HL-60 (cell line): ENCODE results near the gene SERPINB5.

Source experiments
- DNase-seq, 2 experiments: peaks; one replicate each; pipeline ENCODE4 v3.0.0-alpha.2; 2010 to 2020; ENCODE audit warnings: low read depth in 1 of 2, low spot score in 1 of 2
- H3K27ac ChIP-seq: fragments of 250-450 bp; sonication (Bioruptor Pico); replicated peaks from 2 replicates; pipeline ENCODE4 v1.5.1; 2020; ENCODE audit warnings: mild to moderate bottlenecking, moderate library complexity
- H3K27me3 ChIP-seq: fragments of 250-450 bp; sonication (Bioruptor Pico); 2 replicates; pipeline ENCODE4 v1.5.1; 2021; ENCODE audit warnings: mild to moderate bottlenecking, moderate library complexity; ENCODE audit not compliant: insufficient read depth, poor library complexity, severe bottlenecking
- H3K4me3 ChIP-seq: replicated peaks from 2 replicates; pipeline ENCODE4 v1.5.1; 2011; ENCODE audit warnings: mild to moderate bottlenecking, control low read depth, low read length; ENCODE audit not compliant: insufficient read depth
- CTCF ChIP-seq: IDR thresholded peaks from one replicate; pipeline ENCODE4 v1.5.1; 2011; ENCODE audit warnings: low read length, control low read depth, inconsistent platforms; ENCODE audit not compliant: insufficient read depth
- GABPA ChIP-seq: IDR thresholded peaks from 2 replicates; pipeline ENCODE4 v1.6.1; 2012; ENCODE audit warnings: low read depth
- POLR2AphosphoS5 ChIP-seq: IDR thresholded peaks from 2 replicates; pipeline ENCODE4 v1.6.1; 2012; ENCODE audit warnings: low read depth
- REST ChIP-seq: IDR thresholded peaks from 2 replicates; pipeline ENCODE4 v1.6.1; 2012; ENCODE audit warnings: low read depth; ENCODE audit not compliant: insufficient replicate concordance
- SPI1 ChIP-seq: IDR thresholded peaks from 2 replicates; pipeline ENCODE4 v1.6.1; 2012; ENCODE audit warnings: low read depth, mild to moderate bottlenecking, borderline replicate concordance

SERPINB5 gene

GRCh38 chr18:63444580-63444979 lies 32.2 kb upstream of the SERPINB5 start:
- H3K27me3 ChIP-seq: no peaks in the 10 kb centered on the region
- peak overlapping the region; percentile 74 for H3K27ac ChIP-seq
- peak; percentile 95 for DNase-seq
- TF ChIP-seq REST (no peak), SPI1 (peak; percentile 50; the same call in 1 of the 2 replicates), CTCF (no peak), GABPA (peak; percentile 40; the same call in 1 of the 2 replicates), POLR2AphosphoS5 (peak; percentile 64; the same call in 1 of the 2 replicates)
- H3K4me3 ChIP-seq: no peak overlapping the region

GRCh38 chr18:63445037-63445436 lies 31.7 kb upstream of the SERPINB5 start:
- TF ChIP-seq SPI1: no peak
- no peak for TF ChIP-seq POLR2AphosphoS5
- no peak for TF ChIP-seq REST
- no peak for TF ChIP-seq CTCF
- no peak for TF ChIP-seq GABPA
- DNase-seq: no peak
- H3K27ac ChIP-seq: peak overlapping the region; percentile 74
- no peaks in the 10 kb centered on the region for H3K27me3 ChIP-seq
- no peak overlapping the region for H3K4me3 ChIP-seq

GRCh38 chr18:63446266-63446665 lies 30.5 kb upstream of the SERPINB5 start:
- H3K4me3 ChIP-seq: no peak overlapping the region
- TF ChIP-seq REST: no peak
- no peak for TF ChIP-seq POLR2AphosphoS5
- TF ChIP-seq CTCF: no peak
- TF ChIP-seq SPI1: no peak
- TF ChIP-seq GABPA: no peak
- no peak for DNase-seq
- no peaks in the 10 kb centered on the region for H3K27me3 ChIP-seq
- H3K27ac ChIP-seq: no peak overlapping the region
